Stimulated activated CD4-positive, alpha-beta T cell treated with anti-CD3 and anti-CD28 coated beads, Interleukin-12 subunit alpha, Interleukin-12 subunit beta, amount 100 ng/mL, for 24 hours (primary cell): ENCODE results near the gene PICK1.
"Not testable (repeated sequence)": the region's sequence is repeated elsewhere in the genome, so short reads cannot be mapped to it uniquely, and the experiment has no call there.

Experiments used
- DNase-seq, 2 experiments: peaks; one replicate each; pipeline ENCODE4 v3.0.0-alpha.2; 2020; ENCODE audit warnings: low read depth in 2 of 2

Gene PICK1

GRCh38 chr22:38074181-38075104, 17.2 kb downstream of the PICK1 start:
- DNase-seq, result no peak

GRCh38 chr22:38075105-38075825, 18.1 kb downstream of the PICK1 start:
- DNase-seq, result no peak

GRCh38 chr22:38075961-38076360, 18.8 kb downstream of the PICK1 start:
- DNase-seq, result no peak

GRCh38 chr22:38077096-38077495, 19.9 kb downstream of the PICK1 start:
- DNase-seq, result no peak

DNA sequence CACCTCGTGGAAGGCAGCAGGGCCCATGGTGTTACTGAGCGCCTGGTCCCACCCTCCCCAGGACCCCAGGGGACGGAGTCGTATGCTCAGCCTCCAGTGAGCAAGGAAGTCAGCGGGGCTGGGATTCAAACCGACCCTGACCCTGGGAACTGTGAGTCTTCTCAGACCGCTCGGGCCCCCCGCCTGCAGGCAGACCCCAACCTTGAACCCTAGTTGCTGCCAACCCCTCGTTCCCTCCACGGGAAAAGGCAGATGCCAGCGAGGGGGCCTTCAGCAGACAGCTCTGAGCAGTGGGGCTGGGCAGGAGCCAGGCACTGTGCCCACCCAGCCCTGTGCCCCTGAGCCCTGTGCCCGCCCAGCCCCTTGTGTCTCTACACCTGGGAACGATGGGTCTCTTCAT, 20.4 kb downstream of the PICK1 start:
- DNase-seq, result no peak

DNA sequence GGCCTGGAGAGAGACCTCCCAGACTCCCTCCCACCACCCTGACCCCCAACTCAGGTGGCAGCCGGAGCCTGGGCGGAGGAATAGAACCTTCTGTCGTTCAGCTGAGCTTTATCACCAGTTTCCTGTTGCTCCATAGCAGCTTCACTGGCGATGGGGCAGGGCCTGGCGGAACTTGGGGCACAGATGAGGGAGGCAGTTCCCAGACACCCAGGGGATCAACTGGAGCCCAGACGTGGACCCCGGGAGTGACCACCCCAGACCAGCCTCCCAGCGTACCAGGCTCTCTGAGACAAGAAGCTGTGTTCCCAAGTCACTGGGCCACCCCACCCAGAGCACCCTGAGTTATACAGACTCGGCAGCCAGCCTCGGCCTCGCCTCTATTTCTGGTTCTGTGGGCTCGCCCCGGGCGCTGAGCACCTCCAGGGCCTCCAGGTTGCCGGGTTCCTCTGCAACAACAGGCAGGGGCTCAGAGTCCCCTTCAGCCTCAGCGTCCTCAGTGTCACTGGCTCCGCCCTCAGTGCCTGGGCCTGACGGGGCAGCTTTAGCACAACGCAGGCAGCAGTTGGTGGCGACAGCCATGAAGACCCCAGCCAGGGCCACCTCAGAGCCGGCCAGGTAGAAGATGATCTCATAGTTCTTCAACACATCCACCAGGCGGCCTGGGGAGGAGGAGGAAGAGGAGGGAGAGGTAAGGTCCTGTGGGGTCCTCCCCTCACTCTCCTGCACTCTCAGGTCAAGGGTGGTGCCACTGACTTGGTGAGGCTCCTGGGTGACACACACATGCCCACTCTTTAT, 21.0 kb downstream of the PICK1 start:
- no peak for DNase-seq

- DNase-seq, result not testable (repeated sequence)
These were observed 22.0 kb downstream of the PICK1 start for GRCh38 chr22:38079208-38079607.

GRCh38 chr22:38079804-38080203, 22.6 kb downstream of the PICK1 start:
- DNase-seq, result no peak

- no peak for DNase-seq
These were observed 23.3 kb downstream of the PICK1 start for GRCh38 chr22:38080474-38080849.

- DNase-seq, result no peak
These were observed 23.8 kb downstream of the PICK1 start for GRCh38 chr22:38080850-38081635.

- DNase-seq, result no peak
These were observed 24.4 kb downstream of the PICK1 start for GRCh38 chr22:38081636-38081940.

DNA sequence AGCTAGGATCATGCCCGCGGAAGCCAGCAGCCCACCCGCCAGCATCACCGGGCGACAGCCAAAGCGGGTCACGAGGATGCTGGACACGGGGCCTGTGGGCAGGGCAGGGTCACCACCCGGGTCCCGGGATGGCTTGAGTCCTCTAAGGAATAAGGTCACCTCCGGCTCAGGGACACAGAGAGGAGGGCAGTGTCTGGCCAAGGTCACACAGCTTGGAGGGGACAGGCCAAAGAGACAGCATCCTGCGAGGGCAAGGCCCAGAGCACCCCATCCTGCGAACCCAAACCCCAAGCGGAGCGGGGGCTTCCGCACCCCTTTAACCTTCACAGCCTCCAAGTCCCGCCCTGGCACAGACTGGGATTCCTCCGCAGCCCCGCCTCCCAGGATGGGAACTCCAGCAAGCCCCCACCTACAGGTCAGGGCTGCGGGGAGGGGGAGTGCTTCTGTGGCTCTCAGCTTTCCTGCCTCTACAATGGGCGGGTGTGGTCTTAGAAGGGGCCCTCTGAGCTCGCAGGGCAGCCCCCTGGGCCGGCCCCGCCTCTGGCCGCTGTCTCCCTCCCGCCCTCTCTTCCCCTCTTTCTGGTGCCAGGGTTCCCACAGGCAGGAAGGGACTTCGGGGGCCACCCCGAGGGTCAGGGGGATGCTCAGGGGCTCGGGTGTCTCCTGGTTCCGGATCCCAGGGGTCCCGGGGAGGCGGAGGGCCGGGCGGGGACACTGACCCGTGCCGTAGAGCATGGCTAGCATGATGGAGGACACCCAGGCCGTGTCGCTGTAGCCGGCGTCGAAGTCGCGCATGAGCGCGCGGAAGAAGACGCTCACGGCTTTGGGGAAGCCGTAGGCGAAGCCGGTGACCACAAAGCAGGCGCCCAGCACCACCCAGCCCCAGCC, 25.0 kb downstream of the PICK1 start:
- DNase-seq, result no peak

DNA sequence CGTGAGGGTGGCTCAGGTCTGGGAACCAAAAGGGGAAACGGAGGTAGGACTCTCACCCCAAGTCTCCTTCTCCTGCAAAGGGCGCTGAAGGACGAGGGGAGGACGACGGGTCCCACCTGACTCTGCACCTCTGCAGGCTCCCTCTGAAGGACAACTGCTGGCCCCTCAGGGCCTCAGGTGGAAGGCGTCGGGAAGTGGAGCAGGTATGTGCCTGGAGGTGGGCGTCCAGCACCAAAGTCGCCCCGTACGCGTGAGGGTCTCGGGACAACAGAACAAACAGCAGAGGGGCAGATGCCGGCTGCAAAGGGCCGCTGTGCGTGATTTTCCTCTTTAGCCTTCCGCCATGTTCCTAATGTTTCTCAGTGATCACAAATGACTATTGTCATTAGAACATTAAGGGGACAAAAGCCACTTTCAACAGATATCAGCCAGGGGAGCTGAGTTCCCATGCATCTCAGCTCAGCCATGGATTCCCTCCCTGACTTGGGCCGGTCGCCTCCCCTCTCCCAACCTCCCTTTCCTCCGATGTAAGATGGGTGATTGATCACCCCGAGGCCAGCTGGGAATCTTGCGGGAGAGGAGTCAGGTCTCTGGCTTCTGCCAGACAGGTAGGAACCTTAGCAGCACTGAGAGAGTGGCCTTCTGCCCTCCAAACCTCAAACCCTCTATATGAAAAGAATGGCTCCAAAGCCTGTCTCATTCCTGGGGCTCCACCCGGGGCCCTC, 25.9 kb downstream of the PICK1 start:
- no peak for DNase-seq

GRCh38 chr22:38083931-38084631, 26.9 kb downstream of the PICK1 start, which contains the start of gene SLC16A8:
Gene SLC16A8, minus strand, starts transcription at chr22:38084184. Its CDS starts 1,311 bp downstream, at chr22:38082873.
- DNase-seq, result no peak

GRCh38 chr22:38085056-38085455, 27.9 kb downstream of the PICK1 start:
- no peak for DNase-seq

- DNase-seq, result no peak
These were observed 28.3 kb downstream of the PICK1 start for GRCh38 chr22:38085501-38085900.

DNA sequence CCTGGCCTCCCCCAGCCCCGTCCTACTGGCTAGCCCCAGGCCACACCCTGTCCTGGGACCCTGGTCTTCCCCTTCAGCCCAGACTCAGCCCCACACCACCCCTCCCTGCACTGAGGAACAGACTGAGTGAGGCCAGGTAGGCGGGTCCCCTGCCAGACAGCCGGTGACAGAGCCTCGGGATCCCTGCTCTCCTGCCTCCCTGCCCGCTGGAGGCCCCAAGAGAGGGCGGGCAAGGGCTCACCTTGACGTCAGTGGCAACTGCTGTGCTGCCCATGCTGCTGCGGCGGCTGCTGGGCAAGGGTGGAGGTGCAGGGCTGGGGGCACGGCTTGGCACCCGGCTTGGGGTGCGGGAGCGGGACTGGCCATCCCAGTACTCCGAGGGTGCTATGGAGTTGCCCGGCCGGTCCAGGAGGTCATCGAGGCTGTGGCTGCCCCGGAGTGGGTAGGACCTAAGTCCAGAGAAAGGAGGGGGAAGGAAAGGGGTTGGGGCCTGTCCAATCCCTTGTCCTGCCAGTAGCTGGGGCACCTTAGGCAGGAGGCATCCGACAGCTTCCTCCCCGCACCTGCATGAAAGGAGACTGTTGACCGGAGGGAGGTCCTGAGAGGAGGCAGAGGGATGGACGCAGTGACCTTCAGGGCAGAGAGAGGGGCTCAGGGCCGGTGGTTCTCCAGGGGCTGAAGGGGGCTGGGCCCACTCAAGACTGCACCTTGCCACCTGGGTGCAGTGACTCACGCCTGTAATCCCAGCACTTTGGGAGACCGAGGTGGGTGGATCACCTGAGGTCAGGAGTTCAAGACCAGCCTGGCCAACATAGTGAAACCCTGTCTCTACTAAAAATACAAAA, 29.0 kb downstream of the PICK1 start:
- no peak for DNase-seq

DNA sequence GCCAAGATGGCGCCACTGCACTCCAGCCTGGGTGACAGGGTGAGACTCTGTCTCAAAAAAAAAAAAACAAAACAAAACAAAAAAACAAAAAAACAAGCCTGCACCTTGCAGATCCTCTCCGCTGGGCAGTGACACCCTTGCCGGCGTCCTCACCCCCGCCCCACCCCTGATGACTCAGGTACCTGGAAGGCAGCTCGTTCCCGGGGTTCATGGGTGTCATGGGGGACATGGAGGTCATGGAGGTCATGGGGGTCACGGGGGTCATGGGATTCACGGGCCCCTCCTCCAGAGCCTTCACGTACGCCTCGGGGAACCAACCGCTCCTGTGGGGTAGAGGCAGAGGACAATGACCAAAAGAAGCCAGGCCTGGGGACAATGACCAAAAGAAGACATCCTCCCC, 29.7 kb downstream of the PICK1 start:
- DNase-seq, result no peak
